SU-DHL-6 (cell line): ENCODE data around the gene PHTF2.

ENCODE experiments used
- H2AFZ ChIP-seq: fragments of 200-600 bp; sonication (generic); 2 replicates; pipeline ENCODE4 v1.6.1; 2014; ENCODE audit warnings: low read depth, mild to moderate bottlenecking, moderate library complexity, mixed read lengths, antibody characterized with exemption, low read length; ENCODE audit not compliant: severe bottlenecking
- H3F3A ChIP-seq: fragments of 200-600 bp; shearing (Covaris generic); 2 replicates; pipeline ENCODE4 v1.6.0; 2016; ENCODE audit warnings: antibody characterized with exemption, mild to moderate bottlenecking; ENCODE audit not compliant: insufficient read depth
- H3K27ac ChIP-seq: fragments of 200-600 bp; sonication (generic); 2 replicates; pipeline ENCODE4 v1.5.1; 2016; ENCODE audit warnings: low read depth, mild to moderate bottlenecking, low read length, moderate library complexity, mixed read lengths
- H3K27me3 ChIP-seq: fragments of 200-600 bp; sonication (generic), shearing (Covaris generic); 2 replicates; pipeline ENCODE4 v1.6.0; 2014; ENCODE audit warnings: mild to moderate bottlenecking, low read length
- H3K36me3 ChIP-seq: fragments of 200-600 bp; sonication (generic); 2 replicates; pipeline ENCODE4 v1.6.1; 2014; ENCODE audit warnings: mild to moderate bottlenecking, low read length, mixed read lengths
- H3K4me2 ChIP-seq: fragments of 300-600, 200-600 bp; shearing (Covaris generic), sonication (generic); 2 replicates; pipeline ENCODE4 v1.6.0; 2014; ENCODE audit warnings: low read length, low read depth, mild to moderate bottlenecking; ENCODE audit not compliant: poor library complexity, severe bottlenecking
- H3K4me3 ChIP-seq: fragments of 200-600 bp; sonication (generic); 2 replicates; pipeline ENCODE4 v1.5.1; 2014; ENCODE audit warnings: antibody characterized with exemption, low read length, mild to moderate bottlenecking, mixed read lengths; ENCODE audit not compliant: insufficient read depth, poor library complexity, severe bottlenecking
- H3K79me2 ChIP-seq: fragments of 200-600 bp; sonication (generic); 2 replicates; pipeline ENCODE4 v1.6.1; 2014; ENCODE audit warnings: mild to moderate bottlenecking, low read length, moderate library complexity; ENCODE audit not compliant: insufficient read depth
- H3K9ac ChIP-seq: fragments of 200-600 bp; sonication (generic); 2 replicates; pipeline ENCODE4 v1.7.0; 2014; ENCODE audit warnings: mild to moderate bottlenecking, low read length
- H3K9me2 ChIP-seq: fragments of 200-600 bp; sonication (generic); replicated peaks from 2 replicates; pipeline ENCODE4 v1.6.1; 2014; ENCODE audit warnings: low read length; ENCODE audit not compliant: insufficient read depth
- H3K9me3 ChIP-seq: fragments of 200-600 bp; sonication (generic); 2 replicates; pipeline ENCODE4 v1.6.1; 2014; ENCODE audit warnings: low read length, mixed read lengths; ENCODE audit not compliant: insufficient read depth
- H4K20me1 ChIP-seq: fragments of 200-600 bp; sonication (generic); 2 replicates; pipeline ENCODE4 v1.6.1; 2014; ENCODE audit warnings: low read depth, mild to moderate bottlenecking, antibody characterized with exemption, low read length, moderate library complexity, mixed read lengths
- EZH2phosphoT487 ChIP-seq: fragments of 200-600 bp; sonication (generic), shearing (Covaris generic); conservative IDR thresholded peaks from 2 replicates; pipeline ENCODE4 v1.6.1; 2018; ENCODE audit warnings: mild to moderate bottlenecking, antibody characterized with exemption, low read length, moderate library complexity, mixed read lengths
- TF ChIP-seq, protein P1 (sequence below): fragments of 200-600 bp; sonication (generic); IDR thresholded peaks from one replicate; pipeline ENCODE4 v1.5.1; 2017; ENCODE audit warnings: antibody characterized with exemption, mild to moderate bottlenecking, low read length, moderate library complexity; ENCODE audit not compliant: insufficient read depth, poor library complexity, severe bottlenecking

The PHTF2 gene

DNA sequence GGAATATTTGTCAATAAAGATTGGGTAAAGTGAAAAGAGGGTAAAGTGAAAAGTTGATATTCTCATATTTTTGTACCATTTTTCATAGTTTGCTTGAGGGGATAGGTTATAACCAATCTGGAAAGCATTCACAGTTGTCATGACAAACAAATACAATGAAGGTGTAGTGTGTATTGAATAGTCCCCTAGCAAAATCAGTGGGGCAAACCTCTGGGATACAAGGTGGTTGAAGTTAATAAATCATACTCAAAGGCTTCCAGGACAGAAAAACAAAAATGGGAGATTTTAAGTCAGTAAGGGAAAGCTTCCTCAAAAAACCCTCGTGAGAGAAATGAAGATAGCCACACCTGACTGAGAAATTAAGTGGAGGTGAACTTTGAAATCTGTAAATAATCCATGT, 39.4 kb downstream of the PHTF2 start:
- H3K9me2 ChIP-seq = no peaks in the 10 kb centered on the region
- H3K9me3 ChIP-seq = no peaks in the 10 kb centered on the region
- H3K9ac ChIP-seq = no peak overlapping the region; the same call in 1 of the 2 replicates
- peaks cover 100% of the 10 kb centered on the region for H3K79me2 ChIP-seq
- H3K27me3 ChIP-seq = no peaks in the 10 kb centered on the region
- 0 out of 2 replicates have a peak, but pooled peaks cover 4% of the 10 kb centered on the region for H4K20me1 ChIP-seq
- H3K4me3 ChIP-seq = no peak overlapping the region
- no peak for TF ChIP-seq EZH2phosphoT487
- TF ChIP-seq, protein P1, sequence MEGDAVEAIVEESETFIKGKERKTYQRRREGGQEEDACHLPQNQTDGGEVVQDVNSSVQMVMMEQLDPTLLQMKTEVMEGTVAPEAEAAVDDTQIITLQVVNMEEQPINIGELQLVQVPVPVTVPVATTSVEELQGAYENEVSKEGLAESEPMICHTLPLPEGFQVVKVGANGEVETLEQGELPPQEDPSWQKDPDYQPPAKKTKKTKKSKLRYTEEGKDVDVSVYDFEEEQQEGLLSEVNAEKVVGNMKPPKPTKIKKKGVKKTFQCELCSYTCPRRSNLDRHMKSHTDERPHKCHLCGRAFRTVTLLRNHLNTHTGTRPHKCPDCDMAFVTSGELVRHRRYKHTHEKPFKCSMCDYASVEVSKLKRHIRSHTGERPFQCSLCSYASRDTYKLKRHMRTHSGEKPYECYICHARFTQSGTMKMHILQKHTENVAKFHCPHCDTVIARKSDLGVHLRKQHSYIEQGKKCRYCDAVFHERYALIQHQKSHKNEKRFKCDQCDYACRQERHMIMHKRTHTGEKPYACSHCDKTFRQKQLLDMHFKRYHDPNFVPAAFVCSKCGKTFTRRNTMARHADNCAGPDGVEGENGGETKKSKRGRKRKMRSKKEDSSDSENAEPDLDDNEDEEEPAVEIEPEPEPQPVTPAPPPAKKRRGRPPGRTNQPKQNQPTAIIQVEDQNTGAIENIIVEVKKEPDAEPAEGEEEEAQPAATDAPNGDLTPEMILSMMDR = no peak
- H3F3A ChIP-seq = peaks cover 47% of the 10 kb centered on the region
- peaks cover 7% of the 10 kb centered on the region; the same call in 1 of the 2 replicates for H3K36me3 ChIP-seq
- H3K27ac ChIP-seq = peak overlapping the region; percentile 84
- H2AFZ ChIP-seq = no peak overlapping the region
- peak overlapping the region; percentile 99 for H3K4me2 ChIP-seq

DNA sequence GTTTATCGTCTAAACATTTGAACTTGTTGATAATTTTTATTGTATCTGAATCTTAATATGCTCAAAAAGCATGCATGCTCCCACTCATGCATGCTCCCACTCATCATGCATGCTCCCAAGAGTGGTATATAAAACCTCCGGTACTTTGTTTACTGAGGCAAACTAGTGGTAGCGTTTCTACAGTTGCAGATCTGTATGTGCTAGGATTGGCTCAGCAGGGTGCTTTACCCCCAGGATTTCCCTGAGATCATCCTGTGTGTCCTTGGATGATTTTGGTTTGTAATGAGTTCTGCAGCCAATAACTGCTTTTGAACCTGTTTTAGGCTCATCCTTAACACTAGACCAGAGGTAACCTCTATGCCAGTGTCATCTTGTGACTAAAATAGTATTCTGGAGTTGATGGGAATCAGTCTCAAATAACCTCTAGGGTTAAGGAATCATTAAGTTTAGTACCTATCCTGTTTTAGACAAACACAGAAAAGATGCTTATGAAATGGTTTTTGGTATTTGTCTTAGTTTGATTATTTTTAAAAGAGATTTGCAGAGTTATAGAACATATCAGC, 40.4 kb downstream of the PHTF2 start:
- Histone ChIP-seq H3K9me2 (no peaks in the 10 kb centered on the region), H2AFZ (no peak overlapping the region), H3K79me2 (peaks cover 100% of the 10 kb centered on the region), H3K9ac (peak overlapping the region; percentile 60), H3K36me3 (peaks cover 13% of the 10 kb centered on the region; the same call in 1 of the 2 replicates), H3K4me3 (peak overlapping the region; percentile 72), H4K20me1 (0 out of 2 replicates have a peak, but pooled peaks cover 4% of the 10 kb centered on the region), H3K9me3 (no peaks in the 10 kb centered on the region), H3F3A (peaks cover 55% of the 10 kb centered on the region), H3K27me3 (no peaks in the 10 kb centered on the region), H3K27ac (peak overlapping the region; percentile 84), H3K4me2 (peak overlapping the region; percentile 99)
- TF ChIP-seq, protein P1 = no peak
- no peak for TF ChIP-seq EZH2phosphoT487

DNA sequence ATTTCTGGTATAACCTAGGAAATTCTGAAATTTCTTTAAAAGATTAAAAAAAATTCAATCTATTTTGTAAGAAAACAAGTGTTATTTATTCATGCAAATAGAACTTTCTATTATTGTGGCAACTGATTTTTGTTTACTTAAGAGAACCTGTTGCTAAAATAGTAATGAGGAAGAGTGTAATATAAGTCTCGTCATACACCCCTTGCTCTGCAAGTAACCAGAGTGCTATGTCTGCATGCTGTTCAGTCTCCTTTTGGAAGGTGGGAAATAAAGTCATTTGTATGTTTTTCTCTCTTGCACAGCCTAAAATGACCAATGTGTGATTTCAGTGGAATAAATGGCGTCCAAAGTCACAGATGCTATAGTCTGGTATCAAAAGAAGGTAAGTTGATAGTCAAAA, 41.3 kb downstream of the PHTF2 start:
- Histone ChIP-seq H2AFZ (no peak overlapping the region), H3K27ac (peak overlapping the region; percentile 84), H3K27me3 (no peaks in the 10 kb centered on the region), H3K79me2 (peaks cover 100% of the 10 kb centered on the region), H3K9me3 (no peaks in the 10 kb centered on the region), H3K36me3 (peaks cover 13% of the 10 kb centered on the region; the same call in 1 of the 2 replicates), H3K4me2 (peak overlapping the region; percentile 99), H3K9ac (peak overlapping the region; percentile 60), H3K4me3 (peak overlapping the region; percentile 72), H3K9me2 (no peaks in the 10 kb centered on the region), H3F3A (peaks cover 61% of the 10 kb centered on the region), H4K20me1 (0 out of 2 replicates have a peak, but pooled peaks cover 4% of the 10 kb centered on the region)
- TF ChIP-seq EZH2phosphoT487 = no peak
- TF ChIP-seq, protein P1 = no peak
